Hepatocyte (in vitro differentiated cells): ENCODE data around the gene KCNG3. TPM values are rescaled to one million over a fixed set of nuclear protein-coding genes. Genes with fewer than 3 reads are reported as not detected.
A peak's percentile ranks its signal among the peaks of the same experiment; 100 is the strongest.

Source experiments
- DNase-seq: peaks from one replicate; pipeline ENCODE4 v3.0.0-alpha.2; 2016; ENCODE audit warnings: low spot score
- H2AFZ ChIP-seq: fragments of 200-600 bp; sonication (generic); 2 replicates; pipeline ENCODE4 v1.6.0; 2016; ENCODE audit warnings: antibody characterized with exemption, mild to moderate bottlenecking
- H3K27ac ChIP-seq: fragments of 200-600 bp; sonication (generic); 2 replicates; pipeline ENCODE4 v1.5.1; 2016; ENCODE audit warnings: mild to moderate bottlenecking
- H3K27me3 ChIP-seq: fragments of 200-600 bp; sonication (generic); 2 replicates; pipeline ENCODE4 v1.6.1; 2016
- H3K36me3 ChIP-seq: fragments of 200-600 bp; sonication (generic); replicated peaks from 2 replicates; pipeline ENCODE4 v1.5.1; 2016; ENCODE audit warnings: low read depth; ENCODE audit not compliant: insufficient read depth
- H3K4me1 ChIP-seq: fragments of 200-600 bp; sonication (generic); 2 replicates; pipeline ENCODE4 v1.5.1; 2016; ENCODE audit warnings: mild to moderate bottlenecking, moderate library complexity; ENCODE audit not compliant: insufficient read depth
- H3K4me2 ChIP-seq: fragments of 200-600 bp; sonication (generic); 2 replicates; pipeline ENCODE4 v1.6.0; 2016
- H3K4me3 ChIP-seq: fragments of 200-600 bp; sonication (generic); 2 replicates; pipeline ENCODE4 v1.5.1; 2016; ENCODE audit warnings: mild to moderate bottlenecking
- H3K79me2 ChIP-seq: fragments of 200-600 bp; sonication (generic); 2 replicates; pipeline ENCODE4 v1.6.0; 2017; ENCODE audit warnings: mild to moderate bottlenecking
- H3K9me2 ChIP-seq: fragments of 200-600 bp; sonication (generic); replicated peaks from 2 replicates; pipeline ENCODE4 v1.6.0; 2017; ENCODE audit warnings: mild to moderate bottlenecking; ENCODE audit not compliant: insufficient read depth
- H3K9me3 ChIP-seq: fragments of 200-600 bp; sonication (generic); 2 replicates; pipeline ENCODE4 v1.5.1; 2016; ENCODE audit warnings: low read depth, mild to moderate bottlenecking
- H4K20me1 ChIP-seq: fragments of 200-600 bp; sonication (generic); 2 replicates; pipeline ENCODE4 v1.6.0; 2016; ENCODE audit warnings: mild to moderate bottlenecking; ENCODE audit not compliant: insufficient read depth, poor library complexity, severe bottlenecking
- CTCF ChIP-seq: fragments of 200-600 bp; sonication (generic); IDR thresholded peaks from 2 replicates; pipeline ENCODE4 v1.5.1; 2016; ENCODE audit warnings: antibody characterized with exemption, mild to moderate bottlenecking; ENCODE audit not compliant: poor library complexity
- EZH2 ChIP-seq: fragments of 200-600 bp; sonication (generic); IDR thresholded peaks from 2 replicates; pipeline ENCODE4 v1.6.1; 2016; ENCODE audit warnings: antibody characterized with exemption, mild to moderate bottlenecking, borderline replicate concordance
- EZH2phosphoT487 ChIP-seq: fragments of 200-600 bp; sonication (generic); IDR thresholded peaks from one replicate; pipeline ENCODE4 v1.6.1; 2018; ENCODE audit warnings: antibody characterized with exemption, mild to moderate bottlenecking, low read depth, moderate library complexity; ENCODE audit not compliant: unreplicated experiment, severe bottlenecking
- WGBS: methylation state at CpG from one replicate; pipeline ENCODE4 v1.1.6; 2016; ENCODE audit warnings: low lambda C conversion rate; ENCODE audit errors: missing lambda C conversion rate; 5-methylcytosine and 5-hydroxymethylcytosine counted together
- polyA plus RNA-seq: library from polyadenylated mRNA; unstranded; fragments of >200 nt; fragmentation: Nextera tagmentation; extraction: Ambion mirVana; gene quantifications from 2 replicates; pipeline ENCODE4 v1.2.1, GENCODE V29; 2016
- total RNA-seq: library from RNA; depleted of rRNA; stranded (reverse); fragments of >200 nt; gene quantifications from 2 replicates; pipeline ENCODE4 v1.2.3, GENCODE V29; 2014

Gene KCNG3
- total RNA-seq, result 0.28 and 0.57 TPM in 2 replicates
- 0.13 TPM in 1 of 2 replicates, not detected in the other for polyA plus RNA-seq

- H3K4me1 ChIP-seq, result no peaks in the 10 kb centered on the region
- no peaks in the 10 kb centered on the region for H4K20me1 ChIP-seq
- DNase-seq, result peak; percentile 89
- no peak for TF ChIP-seq CTCF
- TF ChIP-seq EZH2phosphoT487, result no peak
- TF ChIP-seq EZH2, result no peak
- H3K9me2 ChIP-seq, result no peaks in the 10 kb centered on the region
- peak within 1 kb of the TSS; percentile 100 for H3K4me2 ChIP-seq
- H3K79me2 ChIP-seq, result no peaks in the 10 kb centered on the region
- peak within 1 kb of the TSS; percentile 82 for H3K4me3 ChIP-seq
- H3K36me3 ChIP-seq, result no peaks in the 10 kb centered on the region
- peak within 1 kb of the TSS; percentile 82 for H2AFZ ChIP-seq
- H3K27ac ChIP-seq, result no peak within 1 kb of the TSS
- peaks cover 37% of the 10 kb centered on the region for H3K27me3 ChIP-seq
- WGBS, result 3% methylated on average over 52 of the region's 123 CpGs
- no peaks in the 10 kb centered on the region for H3K9me3 ChIP-seq
These were observed at the start of gene KCNG3 for GRCh38 chr2:42493468-42494354. Gene KCNG3, minus strand, starts transcription at chr2:42493982. Its CDS starts 481 bp downstream, at chr2:42493501.

DNA sequence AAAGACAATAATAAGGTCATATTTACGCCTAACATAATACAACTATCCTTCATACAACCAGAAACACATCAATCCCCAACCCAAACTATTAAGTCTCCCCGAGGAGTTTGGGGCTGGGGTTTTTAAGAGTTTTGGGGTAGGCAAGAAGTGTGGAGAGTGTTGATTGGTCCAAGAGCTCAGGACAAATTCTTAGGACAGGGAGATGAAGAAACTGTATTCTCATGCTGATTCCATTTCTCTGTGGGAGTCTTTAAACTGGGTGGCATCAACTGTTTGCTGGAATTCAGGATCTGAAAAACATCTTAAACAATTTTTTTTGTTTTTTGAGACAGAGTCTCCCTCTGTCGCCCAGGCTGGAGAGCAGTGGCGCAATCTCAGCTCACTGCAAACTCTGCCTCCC, 49.1 kb upstream of the KCNG3 start:
- H3K27ac ChIP-seq, result no peak overlapping the region
- H3K79me2 ChIP-seq, result no peaks in the 10 kb centered on the region
- no peaks in the 10 kb centered on the region for H4K20me1 ChIP-seq
- no peaks in the 10 kb centered on the region for H3K27me3 ChIP-seq
- TF ChIP-seq CTCF (no peak), EZH2 (no peak), EZH2phosphoT487 (no peak)
- H2AFZ ChIP-seq, result no peak overlapping the region
- no peaks in the 10 kb centered on the region for H3K9me2 ChIP-seq
- no peak overlapping the region for H3K4me3 ChIP-seq
- no peak overlapping the region for H3K4me2 ChIP-seq
- no peaks in the 10 kb centered on the region for H3K9me3 ChIP-seq
- 87% methylated on average over 4 of the region's 4 CpGs for WGBS
- H3K36me3 ChIP-seq, result no peaks in the 10 kb centered on the region
- H3K4me1 ChIP-seq, result no peaks in the 10 kb centered on the region
- no peak for DNase-seq

GRCh38 chr2:42537493-42537892, 43.7 kb upstream of the KCNG3 start:
- no peaks in the 10 kb centered on the region for H4K20me1 ChIP-seq
- no peaks in the 10 kb centered on the region for H3K79me2 ChIP-seq
- no peaks in the 10 kb centered on the region for H3K36me3 ChIP-seq
- H3K4me2 ChIP-seq, result no peak overlapping the region
- H3K9me2 ChIP-seq, result no peaks in the 10 kb centered on the region
- H2AFZ ChIP-seq, result no peak overlapping the region
- no peak for TF ChIP-seq EZH2
- WGBS, result 97% methylated on average over 3 of the region's 3 CpGs
- no peaks in the 10 kb centered on the region for H3K27me3 ChIP-seq
- no peak for DNase-seq
- H3K9me3 ChIP-seq, result no peaks in the 10 kb centered on the region
- no peaks in the 10 kb centered on the region for H3K4me1 ChIP-seq
- H3K27ac ChIP-seq, result no peak overlapping the region
- no peak overlapping the region for H3K4me3 ChIP-seq

DNA sequence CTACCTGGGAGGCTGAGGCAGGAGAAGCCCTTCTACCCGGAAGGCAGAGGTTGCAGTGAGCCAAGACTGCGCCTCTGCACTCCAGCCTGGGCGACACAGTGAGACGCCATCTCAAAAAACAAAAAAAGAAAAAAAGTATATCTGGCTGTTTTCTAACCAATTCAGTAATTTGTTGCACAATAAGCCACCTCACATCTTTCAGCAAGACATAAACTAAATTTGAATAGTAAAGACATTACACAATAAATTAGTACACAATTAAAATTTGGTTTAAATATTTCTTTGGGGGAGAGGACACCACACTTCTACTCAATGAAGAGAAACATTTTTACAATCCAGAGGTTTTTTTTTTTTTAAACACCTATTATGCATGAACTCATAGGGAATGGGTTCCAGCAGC, 38.6 kb upstream of the KCNG3 start:
- TF ChIP-seq EZH2phosphoT487, result no peak
- TF ChIP-seq CTCF, result no peak
- TF ChIP-seq EZH2, result no peak
- H3K27ac ChIP-seq, result no peak overlapping the region
- H3K36me3 ChIP-seq, result no peaks in the 10 kb centered on the region
- WGBS, result 94% methylated on average over 4 of the region's 4 CpGs
- DNase-seq, result no peak
- no peak overlapping the region for H2AFZ ChIP-seq
- no peaks in the 10 kb centered on the region for H3K27me3 ChIP-seq
- H3K9me2 ChIP-seq, result no peaks in the 10 kb centered on the region
- no peaks in the 10 kb centered on the region for H3K79me2 ChIP-seq
- no peaks in the 10 kb centered on the region for H4K20me1 ChIP-seq
- H3K4me3 ChIP-seq, result no peak overlapping the region
- no peaks in the 10 kb centered on the region for H3K4me1 ChIP-seq
- no peaks in the 10 kb centered on the region for H3K9me3 ChIP-seq
- H3K4me2 ChIP-seq, result no peak overlapping the region
